Endothelial cell of umbilical vein (primary cell): ENCODE results near the gene ZNF112. TPM values are rescaled to one million over a fixed set of nuclear protein-coding genes. Genes with fewer than 3 reads are reported as not detected.
A peak's percentile ranks its signal among the peaks of the same experiment; 100 is the strongest.

Experiments used
- Bru-seq: library from RNA; stranded (reverse); fragments of 400-500 nt; gene quantifications from one replicate; lab custom pipeline; 2021; lab: Mats Ljungman, UMichigan
- BruChase-seq, 2 experiments: library from RNA; stranded (reverse); fragments of 400-500 nt; gene quantifications; one replicate each; lab custom pipeline; 2021; lab: Mats Ljungman, UMichigan
- BruUV-seq: library from RNA; stranded (reverse); fragments of 400-500 nt; replicated peaks from 2 replicates; lab custom pipeline; 2021; lab: Mats Ljungman, UMichigan
- CTCF ChIA-PET: fragments of 300-600, 350-600 bp; sonication (Branson Sonifier 250); formaldehyde crosslinking; loops from one replicate; lab custom pipeline; 2021; ENCODE audit warnings: antibody characterized with exemption, inconsistent platforms; lab: Charles Lee
- POLR2A ChIA-PET: fragments of 300-600, 350-600 bp; sonication (Branson Sonifier 250); formaldehyde crosslinking; loops from one replicate; lab custom pipeline; 2021; ENCODE audit warnings: antibody characterized with exemption, inconsistent platforms; lab: Charles Lee
- DNase-seq: peaks from one replicate; pipeline ENCODE4 v3.0.0-alpha.2; 2011; ENCODE audit warnings: low read depth, low spot score
- FAIRE-seq: peaks from 2 replicates; lab custom pipeline; 2011; peaks lifted over from hg19 to GRCh38; lab: Jason Lieb, UNC
- H2AFZ ChIP-seq: 2 replicates; pipeline ENCODE4 v1.6.0; 2012; ENCODE audit warnings: low read depth, low read length, control low read depth, inconsistent platforms
- H3K27ac ChIP-seq: 2 replicates; pipeline ENCODE4 v1.5.1; 2011; ENCODE audit warnings: low read depth, mild to moderate bottlenecking, control low read depth, low read length, moderate library complexity; ENCODE audit not compliant: insufficient read depth
- H3K27me3 ChIP-seq, 2 experiments: 2 replicates each; pipeline versions ENCODE4 v1.6.0 to v1.6.1; 2011; ENCODE audit warnings: low read length in 2 of 2, mixed read lengths in 1 of 2; ENCODE audit not compliant: control insufficient read depth in 2 of 2, insufficient read depth in 2 of 2
- H3K36me3 ChIP-seq, 2 experiments: 2 replicates in 1 of 2; 3 replicates in 1 of 2; pipeline ENCODE4 v1.5.1; 2011; ENCODE audit warnings: low read length in 2 of 2, mild to moderate bottlenecking in 1 of 2, moderate library complexity in 1 of 2; ENCODE audit not compliant: control insufficient read depth in 2 of 2, insufficient read depth in 2 of 2; ENCODE audit errors: extremely low read depth in 1 of 2
- H3K4me1 ChIP-seq: 3 replicates; pipeline ENCODE4 v1.5.1; 2011; ENCODE audit warnings: mild to moderate bottlenecking, low read length; ENCODE audit not compliant: control insufficient read depth, insufficient read depth; ENCODE audit errors: extremely low read depth
- H3K4me2 ChIP-seq: 2 replicates; pipeline ENCODE4 v1.6.1; 2011; ENCODE audit warnings: low read length, control low read depth, mixed read lengths; ENCODE audit not compliant: insufficient read depth
- H3K4me3 ChIP-seq, 3 experiments: fragments of 200-600 bp in 1 of 3; sonication (generic), shearing (Covaris generic) in 1 of 3; replicated peaks in 1 of 3; 2 replicates each; pipeline ENCODE4 v1.5.1; 2011 to 2016; ENCODE audit warnings: control low read depth in 3 of 3, low read length in 3 of 3, mild to moderate bottlenecking in 2 of 3, inconsistent platforms in 1 of 3, low read depth in 1 of 3, moderate library complexity in 1 of 3; ENCODE audit not compliant: insufficient read depth in 1 of 3
- H3K79me2 ChIP-seq: 2 replicates; pipeline ENCODE4 v1.6.0; 2012; ENCODE audit warnings: low read length, inconsistent platforms; ENCODE audit not compliant: control insufficient read depth, insufficient read depth
- H3K9ac ChIP-seq: replicated peaks from 2 replicates; pipeline ENCODE3; 2011; ENCODE audit warnings: low read length, control low read depth; ENCODE audit not compliant: insufficient read depth; ENCODE audit errors: extremely low read depth
- H3K9me1 ChIP-seq: replicated peaks from 3 replicates; pipeline ENCODE4 v1.6.0; 2011; ENCODE audit warnings: mild to moderate bottlenecking, low read length; ENCODE audit not compliant: control insufficient read depth, insufficient read depth; ENCODE audit errors: extremely low read depth
- H3K9me3 ChIP-seq: replicated peaks from 2 replicates; pipeline ENCODE4 v1.5.1; 2012; ENCODE audit warnings: low read length, inconsistent platforms; ENCODE audit not compliant: control insufficient read depth, insufficient read depth
- H4K20me1 ChIP-seq: replicated peaks from 2 replicates; pipeline ENCODE3; 2011; ENCODE audit warnings: mild to moderate bottlenecking, low read length; ENCODE audit not compliant: control insufficient read depth, insufficient read depth; ENCODE audit errors: extremely low read depth
- JUN ChIP-seq: IDR thresholded peaks from 2 replicates; pipeline ENCODE4 v1.6.1; 2011; ENCODE audit warnings: borderline replicate concordance, low read depth; ENCODE audit not compliant: insufficient read length, insufficient read depth
- POLR2A ChIP-seq: IDR thresholded peaks from 2 replicates; pipeline ENCODE4 v1.6.1; 2012; ENCODE audit warnings: low read depth, mild to moderate bottlenecking, control low read depth, low read length
- dilution Hi-C: fragments of 300-500 bp; cut with MboI; formaldehyde crosslinking; loops from one replicate; pipeline ENCODE4 v1.15.0; 2019; ENCODE audit warnings: low sequenced_read_pairs; ENCODE audit not compliant: extremely low pct_ligation_motif_present
- intact Hi-C: fragments of 100-400 bp; cut with micrococcal nuclease; formaldehyde crosslinking; loops from one replicate; pipeline ENCODE4 v1.10.0; 2022
- long read RNA-seq: library from polyadenylated mRNA; stranded (forward); transcript quantifications from one replicate; pipeline ENCODE4 v2.0.0, GENCODE V29; 2021
- polyA minus RNA-seq, 3 experiments: library from RNA; depleted of rRNA, polyadenylated mRNA; stranded (reverse); fragments of >200 nt; gene quantifications; 1 replicate in 1 of 3; 2 replicates in 2 of 3; pipeline ENCODE4 v1.2.3, GENCODE V29; 2011
- polyA plus RNA-seq, 4 experiments: library from polyadenylated mRNA; depleted of rRNA in 3 of 4; stranded (reverse) in 3 of 4; unstranded in 1 of 4; fragments of >200 nt; gene quantifications; 2 replicates each; pipeline versions ENCODE4 v1.2.1 to v1.2.3, GENCODE V29; 2011 to 2012; ENCODE audit warnings: missing spikeins in 1 of 4
- total RNA-seq: library from RNA; stranded (reverse); gene quantifications from 2 replicates; pipeline ENCODE4 v1.2.3, GENCODE V29; 2021

ZNF112 gene
- 4.6 and 7.5 TPM in 2 replicates for total RNA-seq
- 1.2 and 2.0 TPM in 2 replicates for polyA plus RNA-seq
- polyA plus RNA-seq (2011; cell fraction: cytosol; rRNA removed): 2.2 TPM in 2 replicates
- polyA plus RNA-seq (2011; cell fraction: nucleus; rRNA removed): 9.5 and 15.2 TPM in 2 replicates
- polyA plus RNA-seq (2012): 3.1 and 3.7 TPM in 2 replicates
- 3.4 and 5.6 TPM in 2 replicates for polyA minus RNA-seq
- polyA minus RNA-seq (2011; cell fraction: cytosol; rRNA and poly(A)+ RNA removed): 0.82 TPM
- 11.3 TPM in 2 replicates for polyA minus RNA-seq (2011; cell fraction: nucleus; rRNA and poly(A)+ RNA removed)
- percentile 67 among the genes with signal in this experiment for Bru-seq, nascent RNA
- BruChase-seq, experiment 1, labeled RNA remaining after a 6-hour chase: percentile 65 among the genes with signal in this experiment
- BruChase-seq, experiment 2, labeled RNA remaining after a 2-hour chase: percentile 84 among the genes with signal in this experiment
- long read RNA-seq, transcript ZNF112-202 (4 exons, 3,654 nt): major isoform, 5 of 7 reads
- long read RNA-seq, partial matches to known transcripts: 0 of 7 reads
- long read RNA-seq, other reads (novel, unspliced or antisense): 2 of 7 reads

DNA sequence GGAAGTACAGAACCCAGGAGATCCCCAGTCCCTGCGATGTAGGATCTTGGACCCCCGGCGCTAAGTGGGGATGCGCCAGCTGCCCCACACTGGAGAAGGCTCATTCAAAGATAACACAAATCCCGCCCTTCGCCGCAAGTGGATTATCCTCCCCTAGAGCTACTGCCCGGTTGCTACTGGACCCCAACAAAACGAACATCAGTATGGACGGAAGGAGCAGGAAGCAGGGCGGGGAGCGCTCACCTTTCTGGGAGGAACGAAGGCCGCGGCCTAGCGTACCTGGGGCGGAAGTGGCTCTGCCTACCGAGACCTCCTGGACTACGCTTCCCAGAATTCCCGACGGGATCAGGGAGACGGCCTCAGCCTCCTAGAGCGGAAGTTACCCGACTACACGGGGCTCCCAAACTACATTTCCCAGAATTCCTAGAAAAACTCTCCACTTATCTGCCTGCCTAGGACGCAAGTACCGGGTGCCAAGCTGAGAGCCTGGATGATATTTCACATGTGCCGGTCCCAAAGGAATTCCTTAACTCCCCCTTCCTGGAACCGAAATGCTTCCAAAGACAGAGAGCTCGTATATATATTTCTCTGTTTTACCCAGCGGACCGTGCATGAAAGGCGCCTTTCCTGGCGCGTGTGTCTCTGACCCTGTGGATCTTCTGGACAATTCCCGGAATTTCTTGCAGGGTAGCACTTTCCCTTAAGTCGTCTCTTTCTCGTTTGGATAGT, at the start of gene ZNF112:
TSS of gene ZNF112 (minus strand) at position 298 of the 729 bp plus-strand sequence. CDS start 16,141 bp downstream, outside the sequence.
- Histone ChIP-seq H2AFZ (peak within 1 kb of the TSS; percentile 91), H3K9me1 (no peaks in the 10 kb centered on the region), H3K36me3 (no peaks in the 10 kb centered on the region), H3K4me2 (peak within 1 kb of the TSS; percentile 90), H3K79me2 (peaks cover 11% of the 10 kb centered on the region), H3K9ac (peak within 1 kb of the TSS; percentile 55), H3K4me1 (peaks cover 4% of the 10 kb centered on the region), H3K9me3 (no peaks in the 10 kb centered on the region), H3K27me3 (no peaks in the 10 kb centered on the region), H4K20me1 (no peaks in the 10 kb centered on the region), H3K27ac (no peak within 1 kb of the TSS), H3K4me3 (peak within 1 kb of the TSS; percentile 41 to 60 (median 58))
- BruUV-seq: no TSS peak
- CTCF ChIA-PET: no interaction called here
- peak; percentile 99 for FAIRE-seq
- TF ChIP-seq POLR2A (peak; percentile 56), JUN (no peak)
- POLR2A ChIA-PET: no interaction called here
- intact Hi-C loops: loop anchor here (1.0 to 5.0 kb wide), 9 partner anchors 45 to 405 kb away; partner anchors contain the start of genes ZNF155, ZNF180, ZNF221 and ZNF224
- DNase-seq: peak; percentile 93
- dilution Hi-C loops: no loop called here
